Mesenchymal stem cell (in vitro differentiated cells and primary cell): Measurements from ENCODE around the gene TTLL13.
"Not testable (repeated sequence)": the region's sequence is repeated elsewhere in the genome, so short reads cannot be mapped to it uniquely, and the experiment has no call there.

ENCODE experiments used
- DNase-seq: peaks from one replicate; pipeline ENCODE4 v3.0.0-alpha.2; 2013
- H2AFZ ChIP-seq: one replicate; pipeline ENCODE4 v1.6.1; 2013; ENCODE audit warnings: low read depth, mild to moderate bottlenecking, control low read depth, inconsistent platforms, low read length, moderate library complexity
- H2AK5ac ChIP-seq: 2 replicates; pipeline ENCODE4 v1.6.1; 2013; ENCODE audit warnings: low read length, moderate library complexity, mild to moderate bottlenecking, inconsistent platforms; ENCODE audit not compliant: severe bottlenecking
- H2BK120ac ChIP-seq: one replicate; pipeline ENCODE4 v1.6.1; 2013; ENCODE audit warnings: low read depth, mild to moderate bottlenecking, inconsistent platforms, low read length, moderate library complexity
- H2BK12ac ChIP-seq, 2 experiments: one replicate each; pipeline ENCODE4 v1.6.1; 2013; ENCODE audit warnings: inconsistent platforms in 2 of 2, low read length in 2 of 2, mild to moderate bottlenecking in 2 of 2, moderate library complexity in 2 of 2, control low read depth in 1 of 2
- H2BK15ac ChIP-seq: one replicate; pipeline ENCODE4 v1.6.1; 2013; ENCODE audit warnings: mild to moderate bottlenecking, low read depth, inconsistent platforms; ENCODE audit not compliant: poor library complexity, severe bottlenecking
- H2BK5ac ChIP-seq: 2 replicates; pipeline ENCODE4 v1.6.1; 2013; ENCODE audit warnings: low read depth, mild to moderate bottlenecking, low read length, control low read depth, inconsistent platforms; ENCODE audit not compliant: poor library complexity, severe bottlenecking
- H3K14ac ChIP-seq, 2 experiments: one replicate each; pipeline ENCODE4 v1.6.1; 2013; ENCODE audit warnings: inconsistent platforms in 2 of 2, low read length in 2 of 2, control low read depth in 1 of 2, mild to moderate bottlenecking in 1 of 2, moderate library complexity in 1 of 2
- H3K18ac ChIP-seq, 2 experiments: one replicate each; pipeline ENCODE4 v1.6.1; 2013; ENCODE audit warnings: inconsistent platforms in 2 of 2, low read length in 2 of 2, control low read depth in 1 of 2, low read depth in 1 of 2, mild to moderate bottlenecking in 1 of 2
- H3K23ac ChIP-seq, 2 experiments: one replicate each; pipeline ENCODE4 v1.6.1; 2013; ENCODE audit warnings: inconsistent platforms in 2 of 2, low read length in 2 of 2, mild to moderate bottlenecking in 2 of 2, moderate library complexity in 2 of 2, control low read depth in 1 of 2
- H3K27ac ChIP-seq: 2 replicates; pipeline ENCODE4 v1.5.1; 2013; ENCODE audit warnings: mild to moderate bottlenecking, moderate library complexity, low read length, control low read depth, inconsistent platforms; ENCODE audit not compliant: poor library complexity, severe bottlenecking
- H3K27me3 ChIP-seq, 2 experiments: 2 replicates each; pipeline versions ENCODE4 v1.6.1 to v1.7.0; 2013; ENCODE audit warnings: low read length in 2 of 2, mild to moderate bottlenecking in 2 of 2, moderate library complexity in 2 of 2, control low read depth in 1 of 2, inconsistent platforms in 1 of 2; ENCODE audit not compliant: control insufficient read depth in 1 of 2, insufficient read depth in 1 of 2
- H3K36me3 ChIP-seq, 2 experiments: 2 replicates each; pipeline versions ENCODE4 v1.6.1 to v1.7.0; 2013; ENCODE audit warnings: low read length in 2 of 2, control low read depth in 1 of 2, inconsistent platforms in 1 of 2, low read depth in 1 of 2, mild to moderate bottlenecking in 1 of 2; ENCODE audit not compliant: insufficient read depth in 2 of 2, control insufficient read depth in 1 of 2
- H3K4ac ChIP-seq, 2 experiments: one replicate each; pipeline ENCODE4 v1.6.1; 2013; ENCODE audit warnings: inconsistent platforms in 2 of 2, low read length in 2 of 2, mild to moderate bottlenecking in 2 of 2, moderate library complexity in 2 of 2, control low read depth in 1 of 2, low read depth in 1 of 2
- H3K4me1 ChIP-seq: 2 replicates; pipeline ENCODE4 v1.6.1; 2013; ENCODE audit warnings: low read depth, low read length, control low read depth; ENCODE audit not compliant: control insufficient read depth, insufficient read depth
- H3K4me2 ChIP-seq: 2 replicates; pipeline ENCODE4 v1.6.1; 2013; ENCODE audit warnings: low read length, mild to moderate bottlenecking, inconsistent platforms; ENCODE audit not compliant: poor library complexity, severe bottlenecking
- H3K4me3 ChIP-seq, 2 experiments: 2 replicates each; pipeline versions ENCODE4 v1.5.1 to v1.7.0; 2013; ENCODE audit warnings: low read length in 2 of 2, mild to moderate bottlenecking in 2 of 2, control low read depth in 1 of 2, low read depth in 1 of 2; ENCODE audit not compliant: insufficient read depth in 1 of 2
- H3K79me1 ChIP-seq: replicated peaks from 2 replicates; pipeline ENCODE4 v1.6.1; 2013; ENCODE audit warnings: mild to moderate bottlenecking, control low read depth, low read length, inconsistent platforms; ENCODE audit not compliant: poor library complexity, severe bottlenecking
- H3K9ac ChIP-seq: 2 replicates; pipeline ENCODE4 v1.7.0; 2013; ENCODE audit warnings: mild to moderate bottlenecking, low read length, moderate library complexity
- H3K9me3 ChIP-seq: 2 replicates; pipeline ENCODE4 v1.7.0; 2013; ENCODE audit warnings: mild to moderate bottlenecking, low read length; ENCODE audit not compliant: control insufficient read depth
- H4K8ac ChIP-seq: one replicate; pipeline ENCODE4 v1.6.1; 2013; ENCODE audit warnings: inconsistent platforms, mild to moderate bottlenecking, low read length, moderate library complexity
- H4K91ac ChIP-seq: one replicate; pipeline ENCODE4 v1.6.1; 2013; ENCODE audit warnings: mild to moderate bottlenecking, low read length, inconsistent platforms
- WGBS: methylation state at CpG from one replicate; pipeline ENCODE4 v1.1.7; 2013; ENCODE audit warnings: mixed read lengths; 5-methylcytosine and 5-hydroxymethylcytosine counted together

TTLL13 gene

GRCh38 chr15:90300988-90301706 lies 51.8 kb downstream of the TTLL13 start:
- WGBS = 72% methylated on average over 21 of the region's 21 CpGs
- peak; percentile 58 for DNase-seq

GRCh38 chr15:90301707-90302300 lies 52.4 kb downstream of the TTLL13 start:
- H3K9me3 ChIP-seq = no peaks in the 10 kb centered on the region
- H2AFZ ChIP-seq = no peak overlapping the region
- H3K18ac ChIP-seq = no peak overlapping the region
- no peaks in the 10 kb centered on the region for H3K79me1 ChIP-seq
- H2BK5ac ChIP-seq = no peak overlapping the region
- H3K27ac ChIP-seq = no peak overlapping the region
- WGBS = 85% methylated on average over 8 of the region's 8 CpGs
- DNase-seq = no peak
- H3K23ac ChIP-seq = no peak overlapping the region
- H2BK12ac ChIP-seq = no peak overlapping the region
- H3K4ac ChIP-seq = no peak overlapping the region
- no peaks in the 10 kb centered on the region for H3K27me3 ChIP-seq
- no peak overlapping the region for H3K14ac ChIP-seq
- H2BK15ac ChIP-seq = no peak overlapping the region
- no peak overlapping the region for H2AK5ac ChIP-seq
- no peaks in the 10 kb centered on the region for H3K4me1 ChIP-seq
- H4K8ac ChIP-seq = no peak overlapping the region
- H3K36me3 ChIP-seq = no peaks in the 10 kb centered on the region
- no peak overlapping the region for H2BK120ac ChIP-seq
- H4K91ac ChIP-seq = no peak overlapping the region
- no peak overlapping the region for H3K9ac ChIP-seq
- H3K4me3 ChIP-seq = no peak overlapping the region
- no peak overlapping the region for H3K4me2 ChIP-seq

More at GRCh38 chr15:90300988-90301706, 51.8 kb downstream of the TTLL13 start:
- no peak overlapping the region for H2BK5ac ChIP-seq
- no peak overlapping the region for H3K23ac ChIP-seq
- H4K91ac ChIP-seq = no peak overlapping the region
- no peak overlapping the region for H2AK5ac ChIP-seq
- no peak overlapping the region for H3K4me2 ChIP-seq
- H3K36me3 ChIP-seq = no peaks in the 10 kb centered on the region
- no peak overlapping the region for H2BK12ac ChIP-seq
- no peaks in the 10 kb centered on the region for H3K79me1 ChIP-seq
- no peak overlapping the region for H3K27ac ChIP-seq
- H3K4me3 ChIP-seq = no peak overlapping the region
- H2AFZ ChIP-seq = peak overlapping the region; percentile 48
- H3K9me3 ChIP-seq = no peaks in the 10 kb centered on the region
- H3K9ac ChIP-seq = no peak overlapping the region
- H2BK120ac ChIP-seq = no peak overlapping the region
- H3K18ac ChIP-seq = peak overlapping the region; percentile 17 to 63
- no peaks in the 10 kb centered on the region for H3K27me3 ChIP-seq
- peak overlapping the region; percentile 63 for H4K8ac ChIP-seq
- H2BK15ac ChIP-seq = no peak overlapping the region
- H3K4me1 ChIP-seq = no peaks in the 10 kb centered on the region
- H3K14ac ChIP-seq = no peak overlapping the region
- no peak overlapping the region for H3K4ac ChIP-seq

- not testable (repeated sequence) for H3K36me3 ChIP-seq, H3K9me3 ChIP-seq, H2BK5ac ChIP-seq, H2BK15ac ChIP-seq, H3K14ac ChIP-seq, H4K91ac ChIP-seq, H3K4ac ChIP-seq, DNase-seq, H2AFZ ChIP-seq, H3K4me1 ChIP-seq, H3K4me2 ChIP-seq, H3K18ac ChIP-seq, H3K27me3 ChIP-seq, H3K23ac ChIP-seq, H2AK5ac ChIP-seq, H3K79me1 ChIP-seq, H2BK12ac ChIP-seq, H4K8ac ChIP-seq, H3K27ac ChIP-seq, H3K9ac ChIP-seq, H2BK120ac ChIP-seq, H3K4me3 ChIP-seq
- 94% methylated on average over 14 of the region's 14 CpGs for WGBS
These were observed 56.0 kb downstream of the TTLL13 start for GRCh38 chr15:90305355-90305754.

GRCh38 chr15:90305932-90306331 lies 56.6 kb downstream of the TTLL13 start:
- no peak overlapping the region for H2BK12ac ChIP-seq
- H3K27ac ChIP-seq = no peak overlapping the region
- no peak overlapping the region for H4K8ac ChIP-seq
- no peak overlapping the region for H3K4me2 ChIP-seq
- H3K9ac ChIP-seq = no peak overlapping the region
- H2BK120ac ChIP-seq = no peak overlapping the region
- H3K18ac ChIP-seq = no peak overlapping the region
- no peaks in the 10 kb centered on the region for H3K9me3 ChIP-seq
- H2AFZ ChIP-seq = no peak overlapping the region
- peak; percentile 25 for DNase-seq
- no peak overlapping the region for H3K14ac ChIP-seq
- H3K36me3 ChIP-seq = no peaks in the 10 kb centered on the region
- no peak overlapping the region for H2BK5ac ChIP-seq
- H3K4ac ChIP-seq = no peak overlapping the region
- no peak overlapping the region for H3K23ac ChIP-seq
- no peak overlapping the region for H4K91ac ChIP-seq
- H2BK15ac ChIP-seq = no peak overlapping the region
- no peaks in the 10 kb centered on the region for H3K4me1 ChIP-seq
- no peaks in the 10 kb centered on the region for H3K79me1 ChIP-seq
- no peak overlapping the region for H2AK5ac ChIP-seq
- no peak overlapping the region for H3K4me3 ChIP-seq
- 89% methylated on average over 1 of the region's 3 CpGs for WGBS
- H3K27me3 ChIP-seq = no peaks in the 10 kb centered on the region
